Neural progenitor cell (in vitro differentiated cells): ENCODE data around the gene SLC25A44.

Source experiments
- CTCF ChIP-seq: fragments of 200-600 bp; sonication (generic); IDR thresholded peaks from 2 replicates; pipeline ENCODE4 v1.5.1; 2017; ENCODE audit warnings: antibody characterized with exemption, mild to moderate bottlenecking
- EZH2 ChIP-seq: fragments of 200-600 bp; sonication (generic); IDR thresholded peaks from 2 replicates; pipeline ENCODE4 v1.6.1; 2017; ENCODE audit warnings: antibody characterized with exemption, mild to moderate bottlenecking, moderate library complexity
- EZH2phosphoT487 ChIP-seq: fragments of 200-600 bp; sonication (generic); IDR thresholded peaks from 2 replicates; pipeline ENCODE4 v1.6.1; 2017; ENCODE audit warnings: antibody characterized with exemption

GRCh38 chr1:156245451-156246232 lies 51.7 kb downstream of the SLC25A44 start:
- TF ChIP-seq CTCF, result no peak
- TF ChIP-seq EZH2, result no peak
- TF ChIP-seq EZH2phosphoT487, result no peak
